Liver (tissue), 9 donors: Measurements from ENCODE around the gene CDH15. TPM values are rescaled to one million over a fixed set of nuclear protein-coding genes. Genes with fewer than 3 reads are reported as not detected.

ENCODE experiments used
- DNase-seq: peaks from one replicate; pipeline ENCODE4 v3.0.0-alpha.2; 2017; ENCODE audit warnings: low spot score
- H3K27ac ChIP-seq, 2 donors: one replicate each; pipeline ENCODE4 v1.7.0; 2013; ENCODE audit warnings: inconsistent platforms in 2 of 2, low read length in 2 of 2, control low read depth in 1 of 2, low read depth in 1 of 2, mild to moderate bottlenecking in 1 of 2
- H3K27me3 ChIP-seq, 4 donors: one replicate each; pipeline versions ENCODE4 v1.6.1 to v1.7.0; 2013; ENCODE audit warnings: low read length in 3 of 4, inconsistent platforms in 1 of 4, mild to moderate bottlenecking in 1 of 4, moderate library complexity in 1 of 4; ENCODE audit not compliant: control insufficient read depth in 4 of 4, insufficient read depth in 4 of 4
- H3K36me3 ChIP-seq, 4 donors: one replicate each; pipeline versions ENCODE4 v1.6.1 to v1.7.0; 2013; ENCODE audit warnings: low read length in 3 of 4, mild to moderate bottlenecking in 3 of 4, low read depth in 1 of 4, moderate library complexity in 1 of 4; ENCODE audit not compliant: control insufficient read depth in 4 of 4, insufficient read depth in 3 of 4
- H3K4me1 ChIP-seq, 4 donors: one replicate each; pipeline versions ENCODE4 v1.6.1 to v1.7.0; 2013; ENCODE audit warnings: low read length in 3 of 4, mild to moderate bottlenecking in 3 of 4, moderate library complexity in 1 of 4; ENCODE audit not compliant: control insufficient read depth in 4 of 4, insufficient read depth in 4 of 4
- H3K4me3 ChIP-seq, 3 donors: one replicate each; pipeline versions ENCODE4 v1.6.1 to v1.7.0; 2013; ENCODE audit warnings: low read length in 3 of 3, control low read depth in 1 of 3, low read depth in 1 of 3, mild to moderate bottlenecking in 1 of 3
- H3K9ac ChIP-seq, 2 donors: one replicate each; pipeline ENCODE4 v1.7.0; 2013; ENCODE audit warnings: low read length in 2 of 2, mild to moderate bottlenecking in 2 of 2, moderate library complexity in 2 of 2, control low read depth in 1 of 2, low read depth in 1 of 2
- H3K9me3 ChIP-seq, 4 donors: one replicate each; pipeline versions ENCODE4 v1.6.1 to v1.7.0; 2013; ENCODE audit warnings: low read length in 3 of 4; ENCODE audit not compliant: control insufficient read depth in 4 of 4
- EGR1 ChIP-seq, 2 donors: IDR thresholded peaks; 2 replicates each; pipeline ENCODE4 v1.6.1; 2016 to 2018; ENCODE audit warnings: antibody characterized with exemption in 2 of 2, low read depth in 2 of 2
- FOXA2 ChIP-seq: IDR thresholded peaks from 2 replicates; pipeline ENCODE4 v1.6.1; 2016; ENCODE audit warnings: antibody characterized with exemption
- GABPA ChIP-seq, 2 donors: IDR thresholded peaks in 1 of 2; conservative IDR thresholded peaks in 1 of 2; 2 replicates each; pipeline ENCODE4 v1.6.1; 2016; ENCODE audit warnings: antibody characterized with exemption in 2 of 2, mild to moderate bottlenecking in 1 of 2, moderate library complexity in 1 of 2
- HNF4A ChIP-seq, 2 donors: conservative IDR thresholded peaks; 2 replicates each; pipeline ENCODE4 v1.6.1; 2016; ENCODE audit warnings: antibody characterized with exemption in 2 of 2, mild to moderate bottlenecking in 2 of 2
- HNF4G ChIP-seq: IDR thresholded peaks from 2 replicates; pipeline ENCODE4 v1.6.1; 2016; ENCODE audit warnings: antibody characterized with exemption
- NR2F2 ChIP-seq: IDR thresholded peaks from 2 replicates; pipeline ENCODE4 v1.6.1; 2016; ENCODE audit warnings: antibody characterized with exemption
- RAD21 ChIP-seq, 2 donors: IDR thresholded peaks; 2 replicates each; pipeline ENCODE4 v1.6.1; 2016; ENCODE audit warnings: antibody characterized with exemption in 2 of 2, mild to moderate bottlenecking in 2 of 2
- RXRA ChIP-seq, 2 donors: IDR thresholded peaks; 2 replicates each; pipeline ENCODE4 v1.6.1; 2017 to 2018; ENCODE audit warnings: antibody characterized with exemption in 2 of 2, mild to moderate bottlenecking in 1 of 2
- SP1 ChIP-seq: IDR thresholded peaks from 2 replicates; pipeline ENCODE4 v1.6.1; 2018; ENCODE audit warnings: antibody characterized with exemption, mild to moderate bottlenecking
- YY1 ChIP-seq: IDR thresholded peaks from 2 replicates; pipeline ENCODE4 v1.6.1; 2016; ENCODE audit warnings: antibody characterized with exemption, mild to moderate bottlenecking
- WGBS: extraction: QIAGEN DNeasy Blood & Tissue Kit; methylation state at CpG from one replicate; pipeline ENCODE4 v1.1.7; 2013; 5-methylcytosine and 5-hydroxymethylcytosine counted together
- polyA plus RNA-seq, 2 donors: library from polyadenylated mRNA; stranded (reverse) in 1 of 2; unstranded in 1 of 2; fragments of 200-250 nt in 1 of 2; fragments of >200 nt in 1 of 2; fragmentation: Nextera tagmentation in 1 of 2; extraction: Ambion mirVana in 1 of 2; gene quantifications; one replicate each; pipeline versions ENCODE4 v1.2.1 to v1.2.3, GENCODE V29; 2013 to 2015
- total RNA-seq, 2 donors: library from RNA; depleted of rRNA; stranded (reverse); fragments of >200 nt; gene quantifications; one replicate each; pipeline ENCODE4 v1.2.3, GENCODE V29; 2014
- TF ChIP-seq, protein P1 (sequence below): IDR thresholded peaks from 2 replicates; pipeline ENCODE4 v1.6.1; 2016; ENCODE audit warnings: antibody characterized with exemption, mild to moderate bottlenecking
- TF ChIP-seq, protein P2 (sequence below): IDR thresholded peaks from 2 replicates; pipeline ENCODE4 v1.6.1; 2016; ENCODE audit warnings: antibody characterized with exemption
- TF ChIP-seq, protein P3 (sequence below): IDR thresholded peaks from 2 replicates; pipeline ENCODE4 v1.6.1; 2016; ENCODE audit warnings: antibody characterized with exemption
- TF ChIP-seq, protein P4 (sequence below): IDR thresholded peaks from 2 replicates; pipeline ENCODE4 v1.6.1; 2016; ENCODE audit warnings: antibody characterized with exemption
- TF ChIP-seq, protein P5 (sequence below): fragments of 150-350 bp; IDR thresholded peaks from 2 replicates; pipeline ENCODE4 v1.5.1; 2017; ENCODE audit warnings: improper control_type of control experiment, low read depth, low read length; ENCODE audit not compliant: missing input control
- donor health status: healthy.
- donor health status: healthy.
- donor health status: healthy.
- donor health status: healthy.
- donor health status: healthy.

CDH15 gene
- total and polyA plus RNA-seq, 4 donors, result 0.12 TPM; not detected in 3

DNA sequence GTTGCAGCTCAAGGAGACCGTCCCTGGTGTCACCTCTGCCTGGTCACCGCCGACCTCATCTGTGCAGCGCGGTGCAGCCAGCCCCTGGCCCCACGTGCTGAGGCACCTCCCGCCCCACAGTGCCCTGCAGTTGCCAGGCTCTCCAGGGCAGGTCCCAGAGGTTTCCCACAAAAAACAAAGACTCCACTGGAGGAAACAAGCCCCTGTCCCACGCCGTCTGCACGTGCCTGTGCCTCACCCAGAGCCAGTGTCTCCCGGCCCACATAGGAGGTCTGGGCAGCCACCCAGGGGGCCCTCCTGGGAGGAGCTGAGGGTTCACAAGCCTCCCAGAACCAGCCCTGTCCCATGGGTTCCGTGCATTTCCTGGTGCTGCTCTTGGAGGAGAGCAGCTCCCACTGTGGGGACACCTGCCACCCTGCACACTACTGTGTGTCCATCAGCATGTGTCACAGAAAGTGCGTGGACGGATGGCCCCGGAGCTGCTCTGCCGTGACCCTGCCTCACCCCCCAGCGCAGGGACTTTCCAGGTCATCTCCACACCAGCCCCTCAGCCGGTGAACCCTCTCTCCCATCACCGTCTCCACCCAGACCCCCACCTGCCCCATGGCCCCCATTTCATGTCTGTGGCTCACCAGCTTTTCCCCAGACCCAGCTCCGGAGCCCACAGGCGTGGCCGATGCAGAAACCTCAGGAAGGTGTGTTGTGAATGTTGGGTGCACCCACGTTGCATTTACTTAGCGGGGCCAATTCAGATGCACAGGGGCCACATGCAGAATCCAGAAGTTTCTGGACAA is 17.0 kb upstream of the CDH15 start:
- DNase-seq, result no peak
- TF ChIP-seq NR2F2, result no peak
- TF ChIP-seq RAD21 (IDR thresholded peaks at IDR 0.05), result no peak
- no peak for TF ChIP-seq EGR1 (IDR thresholded peaks at IDR 0.05; ENCODE audit: low read depth in 2 of 2)
- TF ChIP-seq, protein P1, sequence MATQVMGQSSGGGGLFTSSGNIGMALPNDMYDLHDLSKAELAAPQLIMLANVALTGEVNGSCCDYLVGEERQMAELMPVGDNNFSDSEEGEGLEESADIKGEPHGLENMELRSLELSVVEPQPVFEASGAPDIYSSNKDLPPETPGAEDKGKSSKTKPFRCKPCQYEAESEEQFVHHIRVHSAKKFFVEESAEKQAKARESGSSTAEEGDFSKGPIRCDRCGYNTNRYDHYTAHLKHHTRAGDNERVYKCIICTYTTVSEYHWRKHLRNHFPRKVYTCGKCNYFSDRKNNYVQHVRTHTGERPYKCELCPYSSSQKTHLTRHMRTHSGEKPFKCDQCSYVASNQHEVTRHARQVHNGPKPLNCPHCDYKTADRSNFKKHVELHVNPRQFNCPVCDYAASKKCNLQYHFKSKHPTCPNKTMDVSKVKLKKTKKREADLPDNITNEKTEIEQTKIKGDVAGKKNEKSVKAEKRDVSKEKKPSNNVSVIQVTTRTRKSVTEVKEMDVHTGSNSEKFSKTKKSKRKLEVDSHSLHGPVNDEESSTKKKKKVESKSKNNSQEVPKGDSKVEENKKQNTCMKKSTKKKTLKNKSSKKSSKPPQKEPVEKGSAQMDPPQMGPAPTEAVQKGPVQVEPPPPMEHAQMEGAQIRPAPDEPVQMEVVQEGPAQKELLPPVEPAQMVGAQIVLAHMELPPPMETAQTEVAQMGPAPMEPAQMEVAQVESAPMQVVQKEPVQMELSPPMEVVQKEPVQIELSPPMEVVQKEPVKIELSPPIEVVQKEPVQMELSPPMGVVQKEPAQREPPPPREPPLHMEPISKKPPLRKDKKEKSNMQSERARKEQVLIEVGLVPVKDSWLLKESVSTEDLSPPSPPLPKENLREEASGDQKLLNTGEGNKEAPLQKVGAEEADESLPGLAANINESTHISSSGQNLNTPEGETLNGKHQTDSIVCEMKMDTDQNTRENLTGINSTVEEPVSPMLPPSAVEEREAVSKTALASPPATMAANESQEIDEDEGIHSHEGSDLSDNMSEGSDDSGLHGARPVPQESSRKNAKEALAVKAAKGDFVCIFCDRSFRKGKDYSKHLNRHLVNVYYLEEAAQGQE, result no peak
- no peak for TF ChIP-seq YY1
- TF ChIP-seq SP1, result no peak
- TF ChIP-seq, protein P2, sequence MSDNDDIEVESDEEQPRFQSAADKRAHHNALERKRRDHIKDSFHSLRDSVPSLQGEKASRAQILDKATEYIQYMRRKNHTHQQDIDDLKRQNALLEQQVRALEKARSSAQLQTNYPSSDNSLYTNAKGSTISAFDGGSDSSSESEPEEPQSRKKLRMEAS, result no peak
- TF ChIP-seq HNF4G, result no peak
- no peak for TF ChIP-seq RXRA (IDR thresholded peaks at IDR 0.05)
- TF ChIP-seq, protein P3, sequence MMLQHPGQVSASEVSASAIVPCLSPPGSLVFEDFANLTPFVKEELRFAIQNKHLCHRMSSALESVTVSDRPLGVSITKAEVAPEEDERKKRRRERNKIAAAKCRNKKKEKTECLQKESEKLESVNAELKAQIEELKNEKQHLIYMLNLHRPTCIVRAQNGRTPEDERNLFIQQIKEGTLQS, result no peak
- no peak for TF ChIP-seq HNF4A (conservative IDR thresholded peaks at IDR 0.05)
- TF ChIP-seq GABPA (IDR thresholded peaks at IDR 0.05 in 1 of 2, conservative IDR thresholded peaks at IDR 0.05 in 1 of 2), result no peak
- TF ChIP-seq, protein P4, sequence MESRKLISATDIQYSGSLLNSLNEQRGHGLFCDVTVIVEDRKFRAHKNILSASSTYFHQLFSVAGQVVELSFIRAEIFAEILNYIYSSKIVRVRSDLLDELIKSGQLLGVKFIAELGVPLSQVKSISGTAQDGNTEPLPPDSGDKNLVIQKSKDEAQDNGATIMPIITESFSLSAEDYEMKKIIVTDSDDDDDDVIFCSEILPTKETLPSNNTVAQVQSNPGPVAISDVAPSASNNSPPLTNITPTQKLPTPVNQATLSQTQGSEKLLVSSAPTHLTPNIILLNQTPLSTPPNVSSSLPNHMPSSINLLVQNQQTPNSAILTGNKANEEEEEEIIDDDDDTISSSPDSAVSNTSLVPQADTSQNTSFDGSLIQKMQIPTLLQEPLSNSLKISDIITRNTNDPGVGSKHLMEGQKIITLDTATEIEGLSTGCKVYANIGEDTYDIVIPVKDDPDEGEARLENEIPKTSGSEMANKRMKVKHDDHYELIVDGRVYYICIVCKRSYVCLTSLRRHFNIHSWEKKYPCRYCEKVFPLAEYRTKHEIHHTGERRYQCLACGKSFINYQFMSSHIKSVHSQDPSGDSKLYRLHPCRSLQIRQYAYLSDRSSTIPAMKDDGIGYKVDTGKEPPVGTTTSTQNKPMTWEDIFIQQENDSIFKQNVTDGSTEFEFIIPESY, result no peak
- no peak for TF ChIP-seq FOXA2
- TF ChIP-seq, protein P5, sequence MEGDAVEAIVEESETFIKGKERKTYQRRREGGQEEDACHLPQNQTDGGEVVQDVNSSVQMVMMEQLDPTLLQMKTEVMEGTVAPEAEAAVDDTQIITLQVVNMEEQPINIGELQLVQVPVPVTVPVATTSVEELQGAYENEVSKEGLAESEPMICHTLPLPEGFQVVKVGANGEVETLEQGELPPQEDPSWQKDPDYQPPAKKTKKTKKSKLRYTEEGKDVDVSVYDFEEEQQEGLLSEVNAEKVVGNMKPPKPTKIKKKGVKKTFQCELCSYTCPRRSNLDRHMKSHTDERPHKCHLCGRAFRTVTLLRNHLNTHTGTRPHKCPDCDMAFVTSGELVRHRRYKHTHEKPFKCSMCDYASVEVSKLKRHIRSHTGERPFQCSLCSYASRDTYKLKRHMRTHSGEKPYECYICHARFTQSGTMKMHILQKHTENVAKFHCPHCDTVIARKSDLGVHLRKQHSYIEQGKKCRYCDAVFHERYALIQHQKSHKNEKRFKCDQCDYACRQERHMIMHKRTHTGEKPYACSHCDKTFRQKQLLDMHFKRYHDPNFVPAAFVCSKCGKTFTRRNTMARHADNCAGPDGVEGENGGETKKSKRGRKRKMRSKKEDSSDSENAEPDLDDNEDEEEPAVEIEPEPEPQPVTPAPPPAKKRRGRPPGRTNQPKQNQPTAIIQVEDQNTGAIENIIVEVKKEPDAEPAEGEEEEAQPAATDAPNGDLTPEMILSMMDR, result no peak

More for the DNA sequence above, 17.0 kb upstream of the CDH15 start:
- H3K9ac ChIP-seq, result no peak overlapping the region
- H3K27me3 ChIP-seq, result no peaks in the 10 kb centered on the region
- no peak overlapping the region for H3K4me3 ChIP-seq
- H3K27ac ChIP-seq, result no peak overlapping the region
- peaks cover 0 to 3% (median 0%) of the 10 kb centered on the region in 4 donors for H3K9me3 ChIP-seq
- H3K4me1 ChIP-seq, result peaks cover 0 to 4% (median 0%) of the 10 kb centered on the region in 4 donors
- WGBS, result 74% methylated on average over 24 of the region's 24 CpGs
- H3K36me3 ChIP-seq, result peaks cover 4 to 22% (median 10%) of the 10 kb centered on the region in 4 donors
